ENCODE measurements around the gene SMPX.

- no peak for TF ChIP-seq CTCF (IDR thresholded peaks at IDR 0.05)
- no peak for TF ChIP-seq EP300 (IDR thresholded peaks at IDR 0.05)
- no peak for TF ChIP-seq POLR2AphosphoS5 (IDR thresholded peaks at IDR 0.05)
Observed at GRCh38 chrX:21758488-21758887, 572 bp upstream of the SMPX start.

Measured in sigmoid colon (tissue), 4 donors.